KOPT-K1 (cell line): Measurements from ENCODE around the gene MATN1.

ENCODE experiments used
- H3K27ac ChIP-seq: fragments of 200-600 bp; sonication (generic); 2 replicates; pipeline ENCODE4 v1.5.1; 2016; ENCODE audit warnings: antibody characterized with exemption, mild to moderate bottlenecking, low read depth, low read length; ENCODE audit not compliant: poor library complexity, severe bottlenecking
- H3K36me3 ChIP-seq: fragments of 200-600 bp; sonication (generic); 2 replicates; pipeline ENCODE4 v1.5.1; 2017; ENCODE audit warnings: antibody characterized with exemption, mild to moderate bottlenecking, low read length, moderate library complexity; ENCODE audit not compliant: insufficient read depth
- H3K9me3 ChIP-seq: fragments of 200-600 bp; sonication (generic); 2 replicates; pipeline ENCODE4 v1.5.1; 2017; ENCODE audit warnings: antibody characterized with exemption, low read length, mild to moderate bottlenecking; ENCODE audit not compliant: insufficient read depth, poor library complexity, severe bottlenecking

MATN1 gene

GRCh38 chr1:30721812-30722537, 1.4 kb downstream of the MATN1 start:
- Histone ChIP-seq H3K9me3 (no peaks in the 10 kb centered on the region), H3K27ac (no peak overlapping the region), H3K36me3 (no peaks in the 10 kb centered on the region)

- Histone ChIP-seq H3K9me3 (no peaks in the 10 kb centered on the region), H3K27ac (no peak overlapping the region), H3K36me3 (no peaks in the 10 kb centered on the region)
Measured at GRCh38 chr1:30721341-30721793, 2.0 kb downstream of the MATN1 start.

GRCh38 chr1:30720271-30721223, 2.8 kb downstream of the MATN1 start:
- peaks cover 7% of the 10 kb centered on the region for H3K9me3 ChIP-seq
- H3K36me3 ChIP-seq = no peaks in the 10 kb centered on the region
- H3K27ac ChIP-seq = no peak overlapping the region

GRCh38 chr1:30719406-30720270, 3.7 kb downstream of the MATN1 start:
- H3K36me3 ChIP-seq = no peaks in the 10 kb centered on the region
- no peak overlapping the region for H3K27ac ChIP-seq
- H3K9me3 ChIP-seq = peaks cover 11% of the 10 kb centered on the region

GRCh38 chr1:30718636-30719405, 4.6 kb downstream of the MATN1 start:
- Histone ChIP-seq H3K9me3 (peaks cover 11% of the 10 kb centered on the region), H3K27ac (peak overlapping the region; percentile 68), H3K36me3 (no peaks in the 10 kb centered on the region)

GRCh38 chr1:30718091-30718635, 5.2 kb downstream of the MATN1 start:
- Histone ChIP-seq H3K36me3 (no peaks in the 10 kb centered on the region), H3K9me3 (peaks cover 11% of the 10 kb centered on the region), H3K27ac (no peak overlapping the region)

- no peak overlapping the region for H3K27ac ChIP-seq
- peaks cover 11% of the 10 kb centered on the region for H3K9me3 ChIP-seq
- H3K36me3 ChIP-seq = no peaks in the 10 kb centered on the region
Measured at GRCh38 chr1:30716646-30717045, 6.7 kb downstream of the MATN1 start.

GRCh38 chr1:30715886-30716285, 7.5 kb downstream of the MATN1 start:
- H3K9me3 ChIP-seq = peaks cover 11% of the 10 kb centered on the region
- no peak overlapping the region for H3K27ac ChIP-seq
- H3K36me3 ChIP-seq = no peaks in the 10 kb centered on the region

- Histone ChIP-seq H3K27ac (no peak overlapping the region), H3K36me3 (no peaks in the 10 kb centered on the region), H3K9me3 (peaks cover 11% of the 10 kb centered on the region)
Measured at GRCh38 chr1:30715216-30715615, 8.2 kb downstream of the MATN1 start.

GRCh38 chr1:30714536-30715090, 8.8 kb downstream of the MATN1 start:
- no peak overlapping the region for H3K27ac ChIP-seq
- peaks cover 11% of the 10 kb centered on the region for H3K9me3 ChIP-seq
- no peaks in the 10 kb centered on the region for H3K36me3 ChIP-seq

- Histone ChIP-seq H3K9me3 (peaks cover 11% of the 10 kb centered on the region), H3K36me3 (no peaks in the 10 kb centered on the region), H3K27ac (no peak overlapping the region)
Measured at GRCh38 chr1:30714025-30714424, 9.4 kb downstream of the MATN1 start.

- H3K36me3 ChIP-seq = no peaks in the 10 kb centered on the region
- H3K27ac ChIP-seq = no peak overlapping the region
- peaks cover 11% of the 10 kb centered on the region for H3K9me3 ChIP-seq
Measured at GRCh38 chr1:30713311-30713710, 10.1 kb downstream of the MATN1 start.

- Histone ChIP-seq H3K27ac (no peak overlapping the region), H3K9me3 (peaks cover 11% of the 10 kb centered on the region), H3K36me3 (no peaks in the 10 kb centered on the region)
Measured at GRCh38 chr1:30712583-30712982, 10.8 kb downstream of the MATN1 start.

- H3K36me3 ChIP-seq = no peaks in the 10 kb centered on the region
- H3K9me3 ChIP-seq = peaks cover 2% of the 10 kb centered on the region
- no peak overlapping the region for H3K27ac ChIP-seq
Measured at GRCh38 chr1:30710407-30710806, 13.0 kb downstream of the MATN1 start.
